ENCODE measurements around the gene POLR3A.

- no peak for TF ChIP-seq POLR2AphosphoS5 (IDR thresholded peaks at IDR 0.05; ENCODE audit: insufficient read depth in 1 of 2, low read depth in 1 of 2)
- no peak for TF ChIP-seq POLR2A (IDR thresholded peaks at IDR 0.05)
- TF ChIP-seq, protein P1, sequence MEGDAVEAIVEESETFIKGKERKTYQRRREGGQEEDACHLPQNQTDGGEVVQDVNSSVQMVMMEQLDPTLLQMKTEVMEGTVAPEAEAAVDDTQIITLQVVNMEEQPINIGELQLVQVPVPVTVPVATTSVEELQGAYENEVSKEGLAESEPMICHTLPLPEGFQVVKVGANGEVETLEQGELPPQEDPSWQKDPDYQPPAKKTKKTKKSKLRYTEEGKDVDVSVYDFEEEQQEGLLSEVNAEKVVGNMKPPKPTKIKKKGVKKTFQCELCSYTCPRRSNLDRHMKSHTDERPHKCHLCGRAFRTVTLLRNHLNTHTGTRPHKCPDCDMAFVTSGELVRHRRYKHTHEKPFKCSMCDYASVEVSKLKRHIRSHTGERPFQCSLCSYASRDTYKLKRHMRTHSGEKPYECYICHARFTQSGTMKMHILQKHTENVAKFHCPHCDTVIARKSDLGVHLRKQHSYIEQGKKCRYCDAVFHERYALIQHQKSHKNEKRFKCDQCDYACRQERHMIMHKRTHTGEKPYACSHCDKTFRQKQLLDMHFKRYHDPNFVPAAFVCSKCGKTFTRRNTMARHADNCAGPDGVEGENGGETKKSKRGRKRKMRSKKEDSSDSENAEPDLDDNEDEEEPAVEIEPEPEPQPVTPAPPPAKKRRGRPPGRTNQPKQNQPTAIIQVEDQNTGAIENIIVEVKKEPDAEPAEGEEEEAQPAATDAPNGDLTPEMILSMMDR (IDR thresholded peaks at IDR 0.05), result no peak
Observed at GRCh38 chr10:78002541-78003288, 26.6 kb downstream of the POLR3A start.
